Fibroblast of mammary gland (primary cell): ENCODE results near the gene RNU11.
A peak's percentile ranks its signal among the peaks of the same experiment; 100 is the strongest.
"Not testable (repeated sequence)": the region's sequence is repeated elsewhere in the genome, so short reads cannot be mapped to it uniquely, and the experiment has no call there.

Source experiments
- DNase-seq: peaks from one replicate; pipeline ENCODE4 v3.0.0-alpha.2; 2010; ENCODE audit warnings: low read depth
- H3K4me3 ChIP-seq: 2 replicates; pipeline ENCODE4 v1.5.1; 2011; ENCODE audit warnings: low read depth, mild to moderate bottlenecking, low read length, moderate library complexity; ENCODE audit not compliant: control insufficient read depth
- CTCF ChIP-seq: conservative IDR thresholded peaks from 2 replicates; pipeline ENCODE4 v1.5.1; 2011; ENCODE audit warnings: low read depth, low read length, inconsistent platforms; ENCODE audit not compliant: control insufficient read depth, insufficient read depth

Gene RNU11

DNA sequence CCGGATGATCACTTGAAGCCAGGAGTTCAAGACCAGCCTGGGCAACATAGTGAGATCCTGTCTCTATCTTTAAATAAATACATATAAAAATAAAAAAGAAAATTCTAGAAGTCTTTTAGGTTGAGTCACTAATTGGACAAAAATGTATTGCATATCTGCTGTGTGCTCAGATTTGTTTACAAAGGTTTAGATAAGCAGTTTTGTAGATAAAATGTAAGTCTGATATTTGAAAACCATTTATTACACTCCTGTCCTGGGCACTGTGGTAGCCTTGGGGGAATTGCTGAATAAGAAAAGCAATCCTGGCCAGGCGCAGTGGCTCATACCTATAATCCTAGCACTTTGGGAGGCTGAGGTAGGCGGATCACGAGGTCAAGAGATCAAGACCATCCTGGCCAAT, 31.8 kb downstream of the RNU11 start:
- no peak for DNase-seq
- TF ChIP-seq CTCF, result no peak

GRCh38 chr1:28682840-28683239, 34.4 kb downstream of the RNU11 start:
- no peak overlapping the region for H3K4me3 ChIP-seq
- peak; percentile 5 for DNase-seq
- TF ChIP-seq CTCF, result no peak

More for the DNA sequence above, 31.8 kb downstream of the RNU11 start:
- no peak overlapping the region for H3K4me3 ChIP-seq

DNA sequence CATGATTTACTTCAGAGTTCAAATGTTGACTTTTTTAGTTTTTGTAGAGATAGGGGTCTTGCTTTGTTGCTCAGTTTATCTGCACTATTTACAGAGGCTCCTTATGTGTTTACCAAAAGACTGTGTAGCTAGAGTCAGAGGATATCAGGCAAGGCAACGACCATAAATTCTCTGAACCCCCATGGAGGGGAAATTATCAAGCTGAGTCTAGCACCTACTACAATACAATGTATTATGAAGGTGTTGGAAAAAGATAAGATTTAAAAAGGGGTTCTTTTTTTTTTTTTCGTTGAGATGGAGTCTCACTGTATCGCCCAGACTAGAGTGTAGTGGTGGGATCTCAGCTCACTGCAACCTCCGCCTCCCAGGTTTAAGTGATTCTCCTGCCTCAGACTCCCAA, 36.5 kb downstream of the RNU11 start:
- DNase-seq, result no peak
- no peak overlapping the region for H3K4me3 ChIP-seq
- no peak for TF ChIP-seq CTCF

DNA sequence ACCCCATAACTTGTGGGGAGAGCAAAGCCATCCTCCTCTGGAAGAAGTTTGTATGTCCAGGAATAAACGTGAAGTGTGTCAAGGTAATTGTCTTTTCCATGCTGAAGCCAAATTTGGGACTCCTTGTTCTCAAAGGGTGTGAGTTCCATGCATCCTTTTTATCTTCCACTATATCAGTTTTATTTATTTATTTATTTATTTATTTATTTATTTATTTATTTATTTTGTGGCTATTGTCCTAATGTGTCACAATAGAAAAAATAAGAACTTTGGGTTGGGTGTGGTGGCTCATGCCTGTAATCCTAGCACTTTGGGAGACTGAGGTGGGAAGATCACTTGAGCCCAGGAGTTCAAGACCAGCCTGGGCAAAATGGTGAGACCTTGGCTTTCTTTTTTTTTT, 43.2 kb downstream of the RNU11 start:
- not testable (repeated sequence) for H3K4me3 ChIP-seq

More for the DNA sequence above, 43.2 kb downstream of the RNU11 start:
- DNase-seq, result not testable (repeated sequence)
